IPS-11a (cell line): ENCODE measurements around the gene NEDD4L.
"Not testable (repeated sequence)": the region's sequence is repeated elsewhere in the genome, so short reads cannot be mapped to it uniquely, and the experiment has no call there.

Experiments used
- H3K4me3 ChIP-seq: one replicate; pipeline ENCODE4 v1.5.1; 2013; ENCODE audit warnings: low read depth, low read length, control low read depth

The NEDD4L gene

GRCh38 chr18:58361212-58361611 is 317.2 kb downstream of the NEDD4L start:
- H3K4me3 ChIP-seq = no peak overlapping the region

- H3K4me3 ChIP-seq = no peak overlapping the region
These were observed 318.1 kb downstream of the NEDD4L start for GRCh38 chr18:58362027-58362575.

- H3K4me3 ChIP-seq = no peak overlapping the region
These were observed 318.8 kb downstream of the NEDD4L start for GRCh38 chr18:58362829-58363271.

- H3K4me3 ChIP-seq = no peak overlapping the region
These were observed 319.9 kb downstream of the NEDD4L start for GRCh38 chr18:58363767-58364540.

- H3K4me3 ChIP-seq = no peak overlapping the region
These were observed 321.0 kb downstream of the NEDD4L start for GRCh38 chr18:58364876-58365528.

GRCh38 chr18:58367425-58368140 is 323.6 kb downstream of the NEDD4L start:
- no peak overlapping the region for H3K4me3 ChIP-seq

- no peak overlapping the region for H3K4me3 ChIP-seq
These were observed 325.6 kb downstream of the NEDD4L start for GRCh38 chr18:58369616-58370015.

GRCh38 chr18:58370038-58370580 is 326.1 kb downstream of the NEDD4L start:
- H3K4me3 ChIP-seq = no peak overlapping the region

GRCh38 chr18:58370612-58371011 is 326.6 kb downstream of the NEDD4L start:
- H3K4me3 ChIP-seq = no peak overlapping the region

GRCh38 chr18:58373481-58373880 is 329.5 kb downstream of the NEDD4L start:
- H3K4me3 ChIP-seq = no peak overlapping the region

GRCh38 chr18:58375051-58375450 is 331.0 kb downstream of the NEDD4L start:
- no peak overlapping the region for H3K4me3 ChIP-seq

- no peak overlapping the region for H3K4me3 ChIP-seq
These were observed 334.7 kb downstream of the NEDD4L start for GRCh38 chr18:58378411-58379379.

GRCh38 chr18:58379443-58379842 is 335.4 kb downstream of the NEDD4L start:
- no peak overlapping the region for H3K4me3 ChIP-seq

- not testable (repeated sequence) for H3K4me3 ChIP-seq
These were observed 336.1 kb downstream of the NEDD4L start for GRCh38 chr18:58380113-58380512.

GRCh38 chr18:58381676-58382411 is 337.8 kb downstream of the NEDD4L start:
- H3K4me3 ChIP-seq = no peak overlapping the region

GRCh38 chr18:58382446-58382845 is 338.4 kb downstream of the NEDD4L start:
- no peak overlapping the region for H3K4me3 ChIP-seq

GRCh38 chr18:58385472-58385871 is 341.4 kb downstream of the NEDD4L start:
- H3K4me3 ChIP-seq = no peak overlapping the region

- no peak overlapping the region for H3K4me3 ChIP-seq
These were observed 342.8 kb downstream of the NEDD4L start for GRCh38 chr18:58386780-58387179.

- no peak overlapping the region for H3K4me3 ChIP-seq
These were observed 343.7 kb downstream of the NEDD4L start for GRCh38 chr18:58387716-58388115.
